Body of pancreas (tissue), 4 donors: ENCODE measurements around the gene LCOR. TPM values are rescaled to one million over a fixed set of nuclear protein-coding genes. Genes with fewer than 3 reads are reported as not detected.

Experiments used
- microRNA counts, 2 donors: library from miRNA; unstranded; fragments of <30 nt; microRNA quantifications; one replicate each; lab custom pipeline; 2017
- microRNA-seq, 2 donors: library from miRNA; unstranded; fragments of <30 nt; microRNA quantifications; one replicate each; pipeline ENCODE4, GENCODE V29; 2016; ENCODE audit warnings: borderline number of aligned reads in 2 of 2, borderline replicate concordance in 2 of 2
- small RNA-seq: library from RNA; depleted of rRNA; stranded (forward); fragments of <200 nt; gene quantifications from one replicate; pipeline ENCODE3, GENCODE V24; 2016
- total RNA-seq, 2 donors: library from RNA; depleted of rRNA; stranded (reverse); fragments of >200 nt; gene quantifications; one replicate each; pipeline ENCODE4 v1.1.0, GENCODE V29; 2016

LCOR gene
- total RNA-seq, 2 donors from 2014 or later, result 34.5 to 35.3 TPM

MicroRNA genes within 50 kb of the gene (microRNA counts, 767-probe panel; counts per million panel counts)
- microRNA hsa-miR-607 (lab: Ali Mortazavi, UCI), result 0 to 736 counts per million in 2 donors

Small RNAs within 50 kb of the gene (microRNA-seq; reads per million reads assigned to microRNA genes)
- 0 reads per million in 2 donors for gene MIR607

Small RNAs within 50 kb of the gene (small RNA-seq; reads per million reads assigned to genes)
- gene HMGN2P35 (not detected), gene MIR607 (not detected)

Other genes starting within 250 kb of the LCOR start
- gene TM9SF3, start 245.3 kb upstream of the LCOR start, total RNA-seq, result 10 to 100 TPM; 73.7 to 75.2 TPM
- 10 to 100 TPM; 28.0 to 37.2 TPM for gene PIK3AP1, start 111.8 kb upstream of the LCOR start, total RNA-seq